Measurements from ENCODE around the gene CYP19A1. TPM values are rescaled to one million over a fixed set of nuclear protein-coding genes. Genes with fewer than 3 reads are reported as not detected.

The CYP19A1 gene
- total RNA-seq, 4 donors from 2014 or later: 1.8 to 2.9 (median 2.5) TPM; not detected in 1

- peak overlapping the region; percentile 59 to 75 (median 65) for H3K27ac ChIP-seq
- H3K27me3 ChIP-seq: peaks cover 1% of the 10 kb centered on the region
- H3K9me3 ChIP-seq: no peaks in the 10 kb centered on the region
- TF ChIP-seq CTCF (IDR thresholded peaks at IDR 0.05) (peak in 3 of 4 experiments; percentile 7 to 27 (median 12)), POLR2AphosphoS5 (IDR thresholded peaks at IDR 0.05) (peak; percentile 46), EP300 (IDR thresholded peaks at IDR 0.05) (no peak), POLR2A (IDR thresholded peaks at IDR 0.05) (no peak)
- no peaks in the 10 kb centered on the region for H3K36me3 ChIP-seq
- peaks cover 20 to 56% (median 32%) of the 10 kb centered on the region in 3 donors for H3K4me1 ChIP-seq
- peak; percentile 19 for ATAC-seq
- 41 to 62% methylated on average over 9 of the region's 9 CpGs for WGBS, 2 donors (ENCODE audit: low coverage in 1 of 2)
- no peak overlapping the region for H3K4me3 ChIP-seq
These were observed 2.6 kb downstream of the CYP19A1 start for GRCh38 chr15:51335538-51336410.

GRCh38 chr15:51335087-51335486, 3.3 kb downstream of the CYP19A1 start:
- Histone ChIP-seq H3K4me1 (peaks cover 20 to 54% (median 32%) of the 10 kb centered on the region in 3 donors), H3K27ac (peak overlapping the region in 2 of 4 donors; percentile 69 to 75), H3K9me3 (no peaks in the 10 kb centered on the region), H3K4me3 (no peak overlapping the region), H3K36me3 (no peaks in the 10 kb centered on the region), H3K27me3 (no peaks in the 10 kb centered on the region)
- TF ChIP-seq CTCF (IDR thresholded peaks at IDR 0.05) (no peak), POLR2AphosphoS5 (IDR thresholded peaks at IDR 0.05) (no peak), EP300 (IDR thresholded peaks at IDR 0.05) (no peak), POLR2A (IDR thresholded peaks at IDR 0.05) (no peak)
- no peak for ATAC-seq
- 97 to 100% methylated on average over 5 of the region's 5 CpGs for WGBS, 2 donors (ENCODE audit: low coverage in 1 of 2)

- no peak for TF ChIP-seq EP300 (IDR thresholded peaks at IDR 0.05)
- no peak for TF ChIP-seq CTCF (IDR thresholded peaks at IDR 0.05)
- TF ChIP-seq POLR2A (IDR thresholded peaks at IDR 0.05): no peak
- no peak for TF ChIP-seq POLR2AphosphoS5 (IDR thresholded peaks at IDR 0.05)
- Histone ChIP-seq H3K27me3 (no peaks in the 10 kb centered on the region), H3K36me3 (no peaks in the 10 kb centered on the region), H3K4me1 (peaks cover 20 to 54% (median 32%) of the 10 kb centered on the region in 3 donors), H3K27ac (peak overlapping the region in 3 of 4 donors; percentile 9 to 77 (median 32)), H3K4me3 (no peak overlapping the region), H3K9me3 (no peaks in the 10 kb centered on the region)
- WGBS, 2 donors (ENCODE audit: low coverage in 1 of 2): 18% methylated on average over 2 of the region's 2 CpGs; no CpG with 5 or more reads in 1 of the 2 donors
- no peak for ATAC-seq
These were observed 4.4 kb downstream of the CYP19A1 start for GRCh38 chr15:51334011-51334451.

- H3K4me1 ChIP-seq: peaks cover 20 to 54% (median 32%) of the 10 kb centered on the region in 3 donors
These were observed 4.8 kb downstream of the CYP19A1 start for GRCh38 chr15:51333571-51333970.

More at GRCh38 chr15:51333571-51333970, 4.8 kb downstream of the CYP19A1 start:
- Histone ChIP-seq H3K4me3 (no peak overlapping the region), H3K27ac (peak overlapping the region in 3 of 4 donors; percentile 9 to 77 (median 68)), H3K9me3 (no peaks in the 10 kb centered on the region), H3K27me3 (no peaks in the 10 kb centered on the region), H3K36me3 (no peaks in the 10 kb centered on the region)
- no peak for ATAC-seq
- WGBS, 2 donors (ENCODE audit: low coverage in 1 of 2): 67 to 100% methylated on average over 1 of the region's 2 CpGs
- TF ChIP-seq POLR2A (IDR thresholded peaks at IDR 0.05) (no peak), CTCF (IDR thresholded peaks at IDR 0.05) (no peak)
